GM23338 (cell line): ENCODE results near the gene MAP3K15. TPM values are rescaled to one million over a fixed set of nuclear protein-coding genes. Genes with fewer than 3 reads are reported as not detected.

Experiments used
- ATAC-seq: fragments of 200-7000 bp; cut with Tn5 transposase; 3 replicates; pipeline ENCODE4 v1.9.1; 2020
- DNase-seq: peaks from one replicate; pipeline ENCODE4 v3.0.0-alpha.2; 2015; ENCODE audit warnings: low spot score
- H2AFZ ChIP-seq: fragments of 200-600 bp; sonication (generic); 2 replicates; pipeline ENCODE4 v1.8.0; 2016; ENCODE audit warnings: antibody characterized with exemption, mild to moderate bottlenecking, moderate library complexity
- H3F3A ChIP-seq: fragments of 200-600 bp; sonication (generic); replicated peaks from 2 replicates; pipeline ENCODE4 v1.8.0; 2017; ENCODE audit warnings: antibody characterized with exemption, mixed run types, low read depth
- H3K27ac ChIP-seq: fragments of 200-600 bp; sonication (generic); 2 replicates; pipeline ENCODE4 v1.6.1; 2016; ENCODE audit warnings: low read depth
- H3K27me3 ChIP-seq: fragments of 200-600 bp; sonication (generic); 2 replicates; pipeline ENCODE4 v1.8.0; 2016; ENCODE audit warnings: mild to moderate bottlenecking, mixed run types, moderate library complexity; ENCODE audit not compliant: insufficient read depth
- H3K36me3 ChIP-seq: fragments of 200-600 bp; sonication (generic); 2 replicates; pipeline ENCODE4 v1.8.0; 2016; ENCODE audit warnings: mild to moderate bottlenecking; ENCODE audit not compliant: insufficient read depth
- H3K4me1 ChIP-seq: fragments of 200-600 bp; sonication (generic); 2 replicates; pipeline ENCODE4 v1.8.0; 2016; ENCODE audit warnings: mild to moderate bottlenecking, moderate library complexity; ENCODE audit not compliant: insufficient read depth
- H3K4me2 ChIP-seq: fragments of 200-600 bp; sonication (generic); 2 replicates; pipeline ENCODE4 v1.7.1; 2017; ENCODE audit warnings: mixed run types
- H3K4me3 ChIP-seq: fragments of 200-600 bp; sonication (generic); 2 replicates; pipeline ENCODE4 v1.6.1; 2016; ENCODE audit warnings: mixed run types
- H3K79me2 ChIP-seq: fragments of 200-600 bp; sonication (generic); replicated peaks from 2 replicates; pipeline ENCODE4 v1.8.0; 2017; ENCODE audit warnings: mild to moderate bottlenecking; ENCODE audit not compliant: insufficient read depth
- H3K9me2 ChIP-seq: fragments of 200-600 bp; sonication (generic); 2 replicates; pipeline ENCODE4 v1.8.0; 2017; ENCODE audit not compliant: insufficient read depth
- H4K20me1 ChIP-seq: fragments of 200-600 bp; sonication (generic); replicated peaks from 2 replicates; pipeline ENCODE4 v1.8.0; 2017; ENCODE audit warnings: mild to moderate bottlenecking; ENCODE audit not compliant: insufficient read depth
- H3K27ac Mint-ChIP-seq: 2 replicates; pipeline ENCODE4 v1.8.0; 2020; ENCODE audit warnings: inconsistent platforms, mild to moderate bottlenecking, moderate library complexity, mixed read lengths
- H3K27me3 Mint-ChIP-seq: 3 replicates; pipeline ENCODE4 v1.8.0; 2022; ENCODE audit warnings: low read depth, mild to moderate bottlenecking, moderate library complexity, mixed read lengths, inconsistent platforms; ENCODE audit not compliant: insufficient read depth, poor library complexity
- H3K36me3 Mint-ChIP-seq: 3 replicates; pipeline ENCODE4 v1.8.0; 2021; ENCODE audit warnings: low read depth, mild to moderate bottlenecking, inconsistent platforms, moderate library complexity, mixed read lengths
- H3K4me1 Mint-ChIP-seq: 3 replicates; pipeline ENCODE4 v1.8.0; 2020; ENCODE audit warnings: mild to moderate bottlenecking, inconsistent platforms, mixed read lengths
- H3K4me3 Mint-ChIP-seq: 3 replicates; pipeline ENCODE4 v1.8.0; 2021; ENCODE audit warnings: moderate library complexity, mild to moderate bottlenecking, inconsistent platforms, mixed read lengths
- H3K9me3 Mint-ChIP-seq: 3 replicates; pipeline ENCODE4 v1.8.0; 2020; ENCODE audit warnings: moderate library complexity, mild to moderate bottlenecking, inconsistent platforms, mixed read lengths
- CREB1 ChIP-seq: fragments of 250-450 bp; sonication (Bioruptor Pico); IDR thresholded peaks from 2 replicates; pipeline ENCODE4 v1.5.0; 2020; ENCODE audit warnings: low read depth, mild to moderate bottlenecking, moderate library complexity
- EZH2 ChIP-seq: fragments of 200-600 bp; sonication (generic); IDR thresholded peaks from one replicate; pipeline ENCODE4 v1.8.0; 2017; ENCODE audit warnings: antibody characterized with exemption, mild to moderate bottlenecking, low read depth; ENCODE audit not compliant: unreplicated experiment
- EZH2phosphoT487 ChIP-seq: fragments of 200-600 bp; sonication (generic); IDR thresholded peaks from one replicate; pipeline ENCODE4 v1.8.1; 2018; ENCODE audit warnings: antibody characterized with exemption; ENCODE audit not compliant: unreplicated experiment
- JUNB ChIP-seq: IDR thresholded peaks from one replicate; pipeline ENCODE4 v1.6.1; 2016; ENCODE audit warnings: antibody characterized with exemption; ENCODE audit not compliant: unreplicated experiment
- POLR2AphosphoS5 ChIP-seq: IDR thresholded peaks from 2 replicates; pipeline ENCODE4 v1.6.1; 2016; ENCODE audit warnings: antibody characterized with exemption, low read depth
- ZNF331 ChIP-seq: fragments of 250-450 bp; sonication (Bioruptor Pico); IDR thresholded peaks from 2 replicates; pipeline ENCODE4 v1.5.0; 2020; ENCODE audit warnings: low read depth, mild to moderate bottlenecking, moderate library complexity
- polyA plus RNA-seq: library from polyadenylated mRNA; unstranded; fragments of >200 nt; fragmentation: Nextera tagmentation; extraction: Ambion mirVana; gene quantifications from 2 replicates; pipeline ENCODE4 v1.2.1, GENCODE V29; 2016
- total RNA-seq: library from RNA; depleted of rRNA; stranded (reverse); fragments of >200 nt; shearing (Covaris generic); gene quantifications from 2 replicates; pipeline ENCODE4 v1.2.3, GENCODE V29; 2014
- TF ChIP-seq, protein P1 (sequence below): IDR thresholded peaks from one replicate; pipeline ENCODE4 v1.6.1; 2018; ENCODE audit warnings: antibody characterized with exemption; ENCODE audit not compliant: unreplicated experiment
- TF ChIP-seq, protein P2 (sequence below), 2 experiments: fragments of 200-600 bp in 1 of 2; sonication (generic) in 1 of 2; conservative IDR thresholded peaks; 2 replicates each; pipeline versions ENCODE4 v1.5.1 to v1.6.1; 2016 to 2017; ENCODE audit warnings: antibody characterized with exemption in 2 of 2, low read depth in 2 of 2, mild to moderate bottlenecking in 2 of 2, moderate library complexity in 1 of 2
- TF ChIP-seq, protein P3 (sequence below): fragments of 250-450 bp; sonication (Bioruptor Pico); IDR thresholded peaks from 2 replicates; pipeline ENCODE4 v1.5.0; 2020; ENCODE audit warnings: mild to moderate bottlenecking, moderate library complexity
- TF ChIP-seq, protein P4 (sequence below): IDR thresholded peaks from 2 replicates; pipeline ENCODE4 v1.6.1; 2016; ENCODE audit warnings: antibody characterized with exemption

Gene MAP3K15
- total and polyA plus RNA-seq, 2 experiments from 2014 or later, result 0.40 to 3.1 TPM

DNA sequence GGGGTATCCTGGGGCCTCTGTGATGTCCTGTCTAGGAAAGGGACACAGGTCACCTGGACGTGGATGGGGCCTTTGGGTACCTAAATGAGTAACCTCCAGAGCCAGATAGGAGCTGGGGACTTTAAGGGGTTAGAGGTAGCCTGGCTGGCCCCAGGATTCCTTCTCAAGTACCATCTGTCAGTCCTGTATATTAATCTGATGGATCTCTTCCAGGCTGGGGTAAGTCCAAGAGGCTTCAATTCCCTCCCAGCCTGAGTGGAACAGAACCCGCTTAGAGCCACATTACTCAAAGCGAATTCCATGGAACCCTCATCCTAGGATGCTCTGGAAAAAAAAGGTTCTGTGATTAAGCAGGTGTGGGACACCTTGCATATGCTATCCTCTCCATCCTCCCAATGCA is 24.8 kb upstream of the MAP3K15 start (continued):
- TF ChIP-seq, protein P1, sequence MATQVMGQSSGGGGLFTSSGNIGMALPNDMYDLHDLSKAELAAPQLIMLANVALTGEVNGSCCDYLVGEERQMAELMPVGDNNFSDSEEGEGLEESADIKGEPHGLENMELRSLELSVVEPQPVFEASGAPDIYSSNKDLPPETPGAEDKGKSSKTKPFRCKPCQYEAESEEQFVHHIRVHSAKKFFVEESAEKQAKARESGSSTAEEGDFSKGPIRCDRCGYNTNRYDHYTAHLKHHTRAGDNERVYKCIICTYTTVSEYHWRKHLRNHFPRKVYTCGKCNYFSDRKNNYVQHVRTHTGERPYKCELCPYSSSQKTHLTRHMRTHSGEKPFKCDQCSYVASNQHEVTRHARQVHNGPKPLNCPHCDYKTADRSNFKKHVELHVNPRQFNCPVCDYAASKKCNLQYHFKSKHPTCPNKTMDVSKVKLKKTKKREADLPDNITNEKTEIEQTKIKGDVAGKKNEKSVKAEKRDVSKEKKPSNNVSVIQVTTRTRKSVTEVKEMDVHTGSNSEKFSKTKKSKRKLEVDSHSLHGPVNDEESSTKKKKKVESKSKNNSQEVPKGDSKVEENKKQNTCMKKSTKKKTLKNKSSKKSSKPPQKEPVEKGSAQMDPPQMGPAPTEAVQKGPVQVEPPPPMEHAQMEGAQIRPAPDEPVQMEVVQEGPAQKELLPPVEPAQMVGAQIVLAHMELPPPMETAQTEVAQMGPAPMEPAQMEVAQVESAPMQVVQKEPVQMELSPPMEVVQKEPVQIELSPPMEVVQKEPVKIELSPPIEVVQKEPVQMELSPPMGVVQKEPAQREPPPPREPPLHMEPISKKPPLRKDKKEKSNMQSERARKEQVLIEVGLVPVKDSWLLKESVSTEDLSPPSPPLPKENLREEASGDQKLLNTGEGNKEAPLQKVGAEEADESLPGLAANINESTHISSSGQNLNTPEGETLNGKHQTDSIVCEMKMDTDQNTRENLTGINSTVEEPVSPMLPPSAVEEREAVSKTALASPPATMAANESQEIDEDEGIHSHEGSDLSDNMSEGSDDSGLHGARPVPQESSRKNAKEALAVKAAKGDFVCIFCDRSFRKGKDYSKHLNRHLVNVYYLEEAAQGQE, result no peak
- TF ChIP-seq EZH2phosphoT487, result no peak
- TF ChIP-seq CREB1, result no peak

DNA sequence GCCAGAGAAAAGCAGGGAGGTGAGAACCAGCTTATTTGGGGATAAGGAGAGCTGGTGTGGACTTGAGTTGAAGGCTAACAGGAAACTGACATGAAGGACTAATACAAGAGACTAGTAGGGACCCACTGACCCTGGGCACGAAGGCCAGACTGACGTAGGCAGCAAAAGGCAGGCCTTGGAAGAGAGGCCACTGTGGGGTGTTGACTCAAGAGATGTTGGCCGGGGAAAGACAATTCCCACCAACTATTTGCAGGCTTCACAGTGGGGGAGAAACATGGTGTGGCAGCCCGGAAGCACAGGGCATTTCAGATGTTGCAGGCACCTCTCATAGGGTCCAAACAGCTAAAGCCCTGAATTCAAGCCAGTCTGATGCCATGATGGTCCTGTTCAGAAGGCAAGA is 24.4 kb upstream of the MAP3K15 start:
- Histone ChIP-seq H3K27ac (no peak overlapping the region), H3K9me2 (no peaks in the 10 kb centered on the region), H3K79me2 (no peaks in the 10 kb centered on the region), H3K4me1 (no peaks in the 10 kb centered on the region), H3K4me3 (no peak overlapping the region), H2AFZ (no peak overlapping the region), H4K20me1 (no peaks in the 10 kb centered on the region), H3K27me3 (no peaks in the 10 kb centered on the region), H3K4me2 (no peak overlapping the region), H3K36me3 (no peaks in the 10 kb centered on the region), H3F3A (no peaks in the 10 kb centered on the region)
- DNase-seq (no peak), ATAC-seq (no peak)
- no peaks in the 10 kb centered on the region for H3K9me3 Mint-ChIP-seq
- peaks cover 5% of the 10 kb centered on the region for H3K27me3 Mint-ChIP-seq
- H3K4me3 Mint-ChIP-seq, result no peak overlapping the region
- H3K27ac Mint-ChIP-seq, result no peak overlapping the region
- no peaks in the 10 kb centered on the region; the same call in 2 of the 3 replicates for H3K4me1 Mint-ChIP-seq
- peaks cover 2% of the 10 kb centered on the region; the same call in 2 of the 3 replicates for H3K36me3 Mint-ChIP-seq
- TF ChIP-seq, protein P2, sequence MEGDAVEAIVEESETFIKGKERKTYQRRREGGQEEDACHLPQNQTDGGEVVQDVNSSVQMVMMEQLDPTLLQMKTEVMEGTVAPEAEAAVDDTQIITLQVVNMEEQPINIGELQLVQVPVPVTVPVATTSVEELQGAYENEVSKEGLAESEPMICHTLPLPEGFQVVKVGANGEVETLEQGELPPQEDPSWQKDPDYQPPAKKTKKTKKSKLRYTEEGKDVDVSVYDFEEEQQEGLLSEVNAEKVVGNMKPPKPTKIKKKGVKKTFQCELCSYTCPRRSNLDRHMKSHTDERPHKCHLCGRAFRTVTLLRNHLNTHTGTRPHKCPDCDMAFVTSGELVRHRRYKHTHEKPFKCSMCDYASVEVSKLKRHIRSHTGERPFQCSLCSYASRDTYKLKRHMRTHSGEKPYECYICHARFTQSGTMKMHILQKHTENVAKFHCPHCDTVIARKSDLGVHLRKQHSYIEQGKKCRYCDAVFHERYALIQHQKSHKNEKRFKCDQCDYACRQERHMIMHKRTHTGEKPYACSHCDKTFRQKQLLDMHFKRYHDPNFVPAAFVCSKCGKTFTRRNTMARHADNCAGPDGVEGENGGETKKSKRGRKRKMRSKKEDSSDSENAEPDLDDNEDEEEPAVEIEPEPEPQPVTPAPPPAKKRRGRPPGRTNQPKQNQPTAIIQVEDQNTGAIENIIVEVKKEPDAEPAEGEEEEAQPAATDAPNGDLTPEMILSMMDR (conservative IDR thresholded peaks at IDR 0.05; ENCODE audit: low read depth in 2 of 2), result no peak
- no peak for TF ChIP-seq ZNF331 (CRISPR knock-in tag)
- TF ChIP-seq JUNB, result no peak
- TF ChIP-seq, protein P3, sequence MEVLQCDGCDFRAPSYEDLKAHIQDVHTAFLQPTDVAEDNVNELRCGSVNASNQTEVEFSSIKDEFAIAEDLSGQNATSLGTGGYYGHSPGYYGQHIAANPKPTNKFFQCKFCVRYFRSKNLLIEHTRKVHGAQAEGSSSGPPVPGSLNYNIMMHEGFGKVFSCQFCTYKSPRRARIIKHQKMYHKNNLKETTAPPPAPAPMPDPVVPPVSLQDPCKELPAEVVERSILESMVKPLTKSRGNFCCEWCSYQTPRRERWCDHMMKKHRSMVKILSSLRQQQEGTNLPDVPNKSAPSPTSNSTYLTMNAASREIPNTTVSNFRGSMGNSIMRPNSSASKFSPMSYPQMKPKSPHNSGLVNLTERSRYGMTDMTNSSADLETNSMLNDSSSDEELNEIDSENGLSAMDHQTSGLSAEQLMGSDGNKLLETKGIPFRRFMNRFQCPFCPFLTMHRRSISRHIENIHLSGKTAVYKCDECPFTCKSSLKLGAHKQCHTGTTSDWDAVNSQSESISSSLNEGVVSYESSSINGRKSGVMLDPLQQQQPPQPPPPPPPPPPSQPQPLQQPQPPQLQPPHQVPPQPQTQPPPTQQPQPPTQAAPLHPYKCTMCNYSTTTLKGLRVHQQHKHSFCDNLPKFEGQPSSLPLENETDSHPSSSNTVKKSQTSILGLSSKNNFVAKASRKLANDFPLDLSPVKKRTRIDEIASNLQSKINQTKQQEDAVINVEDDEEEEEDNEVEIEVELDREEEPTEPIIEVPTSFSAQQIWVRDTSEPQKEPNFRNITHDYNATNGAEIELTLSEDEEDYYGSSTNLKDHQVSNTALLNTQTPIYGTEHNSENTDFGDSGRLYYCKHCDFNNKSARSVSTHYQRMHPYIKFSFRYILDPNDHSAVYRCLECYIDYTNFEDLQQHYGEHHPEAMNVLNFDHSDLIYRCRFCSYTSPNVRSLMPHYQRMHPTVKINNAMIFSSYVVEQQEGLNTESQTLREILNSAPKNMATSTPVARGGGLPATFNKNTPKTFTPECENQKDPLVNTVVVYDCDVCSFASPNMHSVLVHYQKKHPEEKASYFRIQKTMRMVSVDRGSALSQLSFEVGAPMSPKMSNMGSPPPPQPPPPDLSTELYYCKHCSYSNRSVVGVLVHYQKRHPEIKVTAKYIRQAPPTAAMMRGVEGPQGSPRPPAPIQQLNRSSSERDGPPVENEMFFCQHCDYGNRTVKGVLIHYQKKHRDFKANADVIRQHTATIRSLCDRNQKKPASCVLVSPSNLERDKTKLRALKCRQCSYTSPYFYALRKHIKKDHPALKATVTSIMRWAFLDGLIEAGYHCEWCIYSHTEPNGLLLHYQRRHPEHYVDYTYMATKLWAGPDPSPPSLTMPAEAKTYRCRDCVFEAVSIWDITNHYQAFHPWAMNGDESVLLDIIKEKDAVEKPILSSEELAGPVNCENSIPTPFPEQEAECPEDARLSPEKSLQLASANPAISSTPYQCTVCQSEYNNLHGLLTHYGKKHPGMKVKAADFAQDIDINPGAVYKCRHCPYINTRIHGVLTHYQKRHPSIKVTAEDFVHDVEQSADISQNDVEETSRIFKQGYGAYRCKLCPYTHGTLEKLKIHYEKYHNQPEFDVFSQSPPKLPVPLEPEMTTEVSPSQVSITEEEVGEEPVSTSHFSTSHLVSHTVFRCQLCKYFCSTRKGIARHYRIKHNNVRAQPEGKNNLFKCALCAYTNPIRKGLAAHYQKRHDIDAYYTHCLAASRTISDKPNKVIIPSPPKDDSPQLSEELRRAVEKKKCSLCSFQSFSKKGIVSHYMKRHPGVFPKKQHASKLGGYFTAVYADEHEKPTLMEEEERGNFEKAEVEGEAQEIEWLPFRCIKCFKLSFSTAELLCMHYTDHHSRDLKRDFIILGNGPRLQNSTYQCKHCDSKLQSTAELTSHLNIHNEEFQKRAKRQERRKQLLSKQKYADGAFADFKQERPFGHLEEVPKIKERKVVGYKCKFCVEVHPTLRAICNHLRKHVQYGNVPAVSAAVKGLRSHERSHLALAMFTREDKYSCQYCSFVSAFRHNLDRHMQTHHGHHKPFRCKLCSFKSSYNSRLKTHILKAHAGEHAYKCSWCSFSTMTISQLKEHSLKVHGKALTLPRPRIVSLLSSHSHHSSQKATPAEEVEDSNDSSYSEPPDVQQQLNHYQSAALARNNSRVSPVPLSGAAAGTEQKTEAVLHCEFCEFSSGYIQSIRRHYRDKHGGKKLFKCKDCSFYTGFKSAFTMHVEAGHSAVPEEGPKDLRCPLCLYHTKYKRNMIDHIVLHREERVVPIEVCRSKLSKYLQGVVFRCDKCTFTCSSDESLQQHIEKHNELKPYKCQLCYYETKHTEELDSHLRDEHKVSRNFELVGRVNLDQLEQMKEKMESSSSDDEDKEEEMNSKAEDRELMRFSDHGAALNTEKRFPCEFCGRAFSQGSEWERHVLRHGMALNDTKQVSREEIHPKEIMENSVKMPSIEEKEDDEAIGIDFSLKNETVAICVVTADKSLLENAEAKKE (CRISPR knock-in tag), result no peak
- TF ChIP-seq, protein P4, sequence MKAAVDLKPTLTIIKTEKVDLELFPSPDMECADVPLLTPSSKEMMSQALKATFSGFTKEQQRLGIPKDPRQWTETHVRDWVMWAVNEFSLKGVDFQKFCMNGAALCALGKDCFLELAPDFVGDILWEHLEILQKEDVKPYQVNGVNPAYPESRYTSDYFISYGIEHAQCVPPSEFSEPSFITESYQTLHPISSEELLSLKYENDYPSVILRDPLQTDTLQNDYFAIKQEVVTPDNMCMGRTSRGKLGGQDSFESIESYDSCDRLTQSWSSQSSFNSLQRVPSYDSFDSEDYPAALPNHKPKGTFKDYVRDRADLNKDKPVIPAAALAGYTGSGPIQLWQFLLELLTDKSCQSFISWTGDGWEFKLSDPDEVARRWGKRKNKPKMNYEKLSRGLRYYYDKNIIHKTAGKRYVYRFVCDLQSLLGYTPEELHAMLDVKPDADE, result no peak
- no peak for TF ChIP-seq POLR2AphosphoS5
- TF ChIP-seq EZH2, result no peak
